Activated CD4-positive, alpha-beta memory T cell treated with anti-CD3 and anti-CD28 coated beads, Interleukin-2, amount 10 ng/mL, durations not matched to agents 7 days and 5 days (primary cell): ENCODE data around the gene NAV2. TPM values are rescaled to one million over a fixed set of nuclear protein-coding genes. Genes with fewer than 3 reads are reported as not detected.

Experiments used
- CTCF ChIA-PET: fragments of 350-600 bp; sonication (Branson Sonifier 250); formaldehyde crosslinking; loops from one replicate; lab custom pipeline; 2021; ENCODE audit warnings: antibody characterized with exemption, inconsistent platforms; lab: Charles Lee
- POLR2A ChIA-PET: fragments of 350-600 bp; sonication (Branson Sonifier 250); formaldehyde crosslinking; loops from one replicate; lab custom pipeline; 2021; ENCODE audit warnings: antibody characterized with exemption; lab: Charles Lee
- DNase-seq: peaks from one replicate; pipeline ENCODE4 v3.0.0-alpha.2; 2020
- H3K27ac Mint-ChIP-seq: one replicate; pipeline ENCODE4 v1.8.0; 2021; ENCODE audit warnings: mild to moderate bottlenecking, mixed read lengths
- H3K27me3 Mint-ChIP-seq: one replicate; pipeline ENCODE4 v1.8.0; 2021; ENCODE audit warnings: mixed read lengths
- H3K36me3 Mint-ChIP-seq: one replicate; pipeline ENCODE4 v1.8.0; 2021; ENCODE audit warnings: low read depth, mixed read lengths
- H3K4me1 Mint-ChIP-seq: one replicate; pipeline ENCODE4 v1.8.0; 2021; ENCODE audit warnings: mixed read lengths
- H3K4me3 Mint-ChIP-seq: one replicate; pipeline ENCODE4 v1.8.0; 2021; ENCODE audit warnings: mild to moderate bottlenecking, mixed read lengths
- H3K9me3 Mint-ChIP-seq: one replicate; pipeline ENCODE4 v1.8.0; 2021; ENCODE audit warnings: mixed read lengths
- total RNA-seq, 2 experiments: library from RNA; stranded (reverse); gene quantifications; one replicate each; pipeline ENCODE4 v1.2.3, GENCODE V29; 2021

NAV2 gene
- total RNA-seq, 2 experiments from 2014 or later: 0.53 to 0.70 TPM

GRCh38 chr11:19972651-19973050 is 260.0 kb downstream of the NAV2 start:
- peaks cover 35% of the 10 kb centered on the region for H3K27me3 Mint-ChIP-seq
- CTCF ChIA-PET: no interaction called here

GRCh38 chr11:19973136-19973635 is 260.5 kb downstream of the NAV2 start:
- CTCF ChIA-PET: no interaction called here
- peaks cover 5% of the 10 kb centered on the region for H3K4me1 Mint-ChIP-seq
- H3K27ac Mint-ChIP-seq: no peak overlapping the region
- POLR2A ChIA-PET: no interaction called here
- DNase-seq: no peak
- peaks cover 32% of the 10 kb centered on the region for H3K27me3 Mint-ChIP-seq
- H3K36me3 Mint-ChIP-seq: no peaks in the 10 kb centered on the region
- H3K4me3 Mint-ChIP-seq: no peak overlapping the region
- no peaks in the 10 kb centered on the region for H3K9me3 Mint-ChIP-seq

More at GRCh38 chr11:19972651-19973050, 260.0 kb downstream of the NAV2 start:
- Mint-ChIP-seq H3K4me3 (no peak overlapping the region), H3K27ac (no peak overlapping the region), H3K4me1 (peaks cover 5% of the 10 kb centered on the region), H3K9me3 (no peaks in the 10 kb centered on the region), H3K36me3 (no peaks in the 10 kb centered on the region)
- POLR2A ChIA-PET: interaction anchor here (0.8 kb wide), 1 partner anchor 36 kb away, joined by 3 read pairs; no protein-coding TSS in a partner anchor
- no peak for DNase-seq

DNA sequence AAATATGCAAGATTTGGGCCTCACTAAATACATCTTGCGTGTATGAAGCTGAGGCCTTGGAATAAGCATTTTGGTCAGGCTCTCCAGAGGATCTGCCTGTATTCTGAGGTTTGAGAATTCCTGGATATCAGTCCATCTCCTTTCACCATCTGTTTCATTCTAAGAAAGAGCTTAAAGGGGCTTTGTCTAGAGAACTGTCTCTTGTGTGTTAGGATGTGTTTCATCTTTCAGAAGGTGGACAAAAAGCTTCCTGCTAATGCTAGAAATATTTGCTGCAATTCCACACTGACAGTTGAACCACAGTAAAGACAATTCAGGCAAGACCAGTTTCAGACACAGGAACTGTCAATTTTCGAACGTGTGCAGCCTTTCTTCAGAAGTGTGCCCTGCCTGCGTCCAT is 262.2 kb downstream of the NAV2 start:
- Mint-ChIP-seq H3K4me1 (peaks cover 17% of the 10 kb centered on the region), H3K9me3 (no peaks in the 10 kb centered on the region)
- CTCF ChIA-PET: no interaction called here

DNA sequence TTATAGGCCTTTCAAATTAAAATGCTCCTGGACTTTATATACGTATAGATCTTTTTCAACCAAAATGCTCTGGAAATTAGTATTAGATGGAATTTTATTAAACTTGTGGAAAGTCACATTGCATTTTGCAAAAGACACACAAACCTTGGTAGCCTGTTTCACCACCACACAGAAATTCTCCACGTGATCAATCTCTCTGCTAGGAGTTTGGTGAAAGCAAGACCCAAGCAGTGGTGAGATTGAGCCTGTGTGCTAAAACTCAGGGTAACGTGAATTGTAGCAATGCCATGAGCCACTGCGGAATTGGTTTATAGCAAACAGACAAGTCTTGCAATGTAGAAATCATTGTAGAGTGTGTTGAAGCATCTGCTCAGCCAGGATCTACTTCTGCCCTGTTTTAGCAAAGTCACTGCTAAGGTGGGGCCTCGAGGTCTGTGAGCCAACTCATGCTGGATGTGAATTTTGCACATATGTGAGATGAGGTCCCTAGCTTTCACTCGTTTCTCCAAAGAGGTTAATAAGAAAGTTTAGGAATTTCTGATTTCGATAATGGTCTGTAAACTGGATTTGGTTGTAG is 262.9 kb downstream of the NAV2 start:
- H3K4me3 Mint-ChIP-seq: no peak overlapping the region
- POLR2A ChIA-PET: no interaction called here
- CTCF ChIA-PET: no interaction called here
- H3K27me3 Mint-ChIP-seq: peaks cover 28% of the 10 kb centered on the region
- no peak for DNase-seq
- peaks cover 17% of the 10 kb centered on the region for H3K4me1 Mint-ChIP-seq
- no peak overlapping the region for H3K27ac Mint-ChIP-seq
- H3K36me3 Mint-ChIP-seq: no peaks in the 10 kb centered on the region
- no peaks in the 10 kb centered on the region for H3K9me3 Mint-ChIP-seq

More for the DNA sequence above, 262.2 kb downstream of the NAV2 start:
- no peak overlapping the region for H3K27ac Mint-ChIP-seq
- no peaks in the 10 kb centered on the region for H3K36me3 Mint-ChIP-seq
- POLR2A ChIA-PET: no interaction called here
- no peak overlapping the region for H3K4me3 Mint-ChIP-seq
- no peak for DNase-seq
- peaks cover 28% of the 10 kb centered on the region for H3K27me3 Mint-ChIP-seq

- Mint-ChIP-seq H3K4me3 (no peak overlapping the region), H3K4me1 (peaks cover 12% of the 10 kb centered on the region), H3K9me3 (no peaks in the 10 kb centered on the region), H3K27me3 (peaks cover 21% of the 10 kb centered on the region), H3K36me3 (no peaks in the 10 kb centered on the region), H3K27ac (no peak overlapping the region)
- POLR2A ChIA-PET: no interaction called here
- CTCF ChIA-PET: no interaction called here
- no peak for DNase-seq
Observed at GRCh38 chr11:19976281-19976941, 263.8 kb downstream of the NAV2 start.

DNA sequence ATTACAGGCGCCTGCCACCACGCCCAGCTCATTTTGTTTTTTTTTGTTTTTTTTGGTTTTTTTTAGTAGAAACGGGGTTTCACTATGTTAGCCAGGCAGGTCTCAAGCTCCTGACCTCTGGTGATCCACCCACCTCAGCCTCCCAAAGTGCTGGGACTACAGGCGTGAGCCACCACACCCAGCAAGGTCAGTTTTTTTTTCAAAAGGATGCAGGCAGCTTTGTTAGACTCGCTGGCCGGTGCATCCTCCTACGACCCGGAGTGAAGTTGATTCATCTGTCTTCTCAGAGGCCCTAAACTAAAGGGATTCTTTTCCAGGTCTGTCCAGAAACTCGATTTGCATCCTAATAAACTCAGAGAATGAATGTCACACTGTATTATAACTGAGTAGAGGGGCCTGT is 265.3 kb downstream of the NAV2 start:
- no peak overlapping the region for H3K27ac Mint-ChIP-seq
- H3K9me3 Mint-ChIP-seq: no peaks in the 10 kb centered on the region
- H3K36me3 Mint-ChIP-seq: no peaks in the 10 kb centered on the region
- ChIA-PET CTCF (no interaction called here), POLR2A (no interaction called here)
- DNase-seq: no peak
- peaks cover 12% of the 10 kb centered on the region for H3K4me1 Mint-ChIP-seq
- H3K27me3 Mint-ChIP-seq: peaks cover 13% of the 10 kb centered on the region
- no peak overlapping the region for H3K4me3 Mint-ChIP-seq

DNA sequence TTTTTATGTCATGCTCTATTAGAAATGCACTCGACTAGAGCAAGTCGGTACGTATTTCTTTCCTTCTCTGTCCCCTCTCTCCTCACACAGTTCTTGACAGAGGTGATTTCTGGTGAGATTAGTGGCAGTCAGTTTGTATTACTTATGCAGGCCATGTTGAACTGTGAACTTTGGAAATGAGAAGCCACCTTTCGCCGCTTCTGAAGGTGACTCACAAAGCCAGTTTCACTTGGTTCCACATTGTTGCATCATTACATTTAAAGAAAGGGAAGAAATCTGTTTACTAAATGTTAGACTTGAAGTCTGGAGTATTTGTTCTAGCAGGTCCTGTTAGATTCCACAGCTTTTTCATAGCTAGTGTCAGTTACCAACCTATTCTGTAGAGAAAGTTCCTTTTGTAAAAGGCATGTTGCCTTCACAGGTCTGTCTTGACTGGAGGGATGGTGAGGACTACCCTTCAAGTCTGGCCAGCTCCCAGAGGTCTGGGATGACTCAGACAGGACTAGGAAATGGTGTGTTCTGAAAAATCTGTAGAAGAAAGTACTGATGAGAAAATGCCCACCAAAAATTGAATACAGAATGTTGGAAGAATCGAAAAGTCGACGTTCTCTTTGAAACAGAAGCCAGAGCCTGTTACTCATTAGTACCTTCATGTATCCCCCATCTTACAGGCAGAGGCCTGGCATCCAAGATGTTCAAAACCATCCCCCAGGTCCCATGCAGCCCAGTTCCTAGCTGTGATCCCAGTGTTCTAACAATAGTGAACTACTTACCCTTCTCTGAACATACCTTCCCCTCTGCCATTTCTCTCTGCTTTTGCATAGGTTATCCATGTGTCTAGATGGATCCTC is 266.3 kb downstream of the NAV2 start:
- Mint-ChIP-seq H3K4me1 (peaks cover 12% of the 10 kb centered on the region), H3K4me3 (no peak overlapping the region), H3K27me3 (peaks cover 16% of the 10 kb centered on the region), H3K36me3 (no peaks in the 10 kb centered on the region), H3K9me3 (no peaks in the 10 kb centered on the region), H3K27ac (no peak overlapping the region)
- ChIA-PET CTCF (interaction anchor here (1.0 kb wide), 1 partner anchor 149 kb away, joined by 3 read pairs; no protein-coding TSS in a partner anchor), POLR2A (no interaction called here)
- no peak for DNase-seq

GRCh38 chr11:19979519-19979845 is 266.8 kb downstream of the NAV2 start:
- Mint-ChIP-seq H3K9me3 (no peaks in the 10 kb centered on the region), H3K4me1 (peaks cover 12% of the 10 kb centered on the region), H3K27ac (no peak overlapping the region), H3K27me3 (peaks cover 16% of the 10 kb centered on the region), H3K36me3 (no peaks in the 10 kb centered on the region), H3K4me3 (no peak overlapping the region)
- ChIA-PET POLR2A (no interaction called here), CTCF (interaction anchor here (1.0 kb wide), 1 partner anchor 149 kb away, joined by 3 read pairs; no protein-coding TSS in a partner anchor)
- DNase-seq: no peak

GRCh38 chr11:19980388-19980787 is 267.8 kb downstream of the NAV2 start:
- CTCF ChIA-PET: interaction anchor here (0.9 kb wide), 1 partner anchor 43 kb away, joined by 3 read pairs; no protein-coding TSS in a partner anchor
- peaks cover 16% of the 10 kb centered on the region for H3K27me3 Mint-ChIP-seq
- no peaks in the 10 kb centered on the region for H3K9me3 Mint-ChIP-seq
- peaks cover 12% of the 10 kb centered on the region for H3K4me1 Mint-ChIP-seq
- H3K27ac Mint-ChIP-seq: no peak overlapping the region
- H3K36me3 Mint-ChIP-seq: no peaks in the 10 kb centered on the region
- no peak for DNase-seq
- H3K4me3 Mint-ChIP-seq: no peak overlapping the region
- POLR2A ChIA-PET: no interaction called here

DNA sequence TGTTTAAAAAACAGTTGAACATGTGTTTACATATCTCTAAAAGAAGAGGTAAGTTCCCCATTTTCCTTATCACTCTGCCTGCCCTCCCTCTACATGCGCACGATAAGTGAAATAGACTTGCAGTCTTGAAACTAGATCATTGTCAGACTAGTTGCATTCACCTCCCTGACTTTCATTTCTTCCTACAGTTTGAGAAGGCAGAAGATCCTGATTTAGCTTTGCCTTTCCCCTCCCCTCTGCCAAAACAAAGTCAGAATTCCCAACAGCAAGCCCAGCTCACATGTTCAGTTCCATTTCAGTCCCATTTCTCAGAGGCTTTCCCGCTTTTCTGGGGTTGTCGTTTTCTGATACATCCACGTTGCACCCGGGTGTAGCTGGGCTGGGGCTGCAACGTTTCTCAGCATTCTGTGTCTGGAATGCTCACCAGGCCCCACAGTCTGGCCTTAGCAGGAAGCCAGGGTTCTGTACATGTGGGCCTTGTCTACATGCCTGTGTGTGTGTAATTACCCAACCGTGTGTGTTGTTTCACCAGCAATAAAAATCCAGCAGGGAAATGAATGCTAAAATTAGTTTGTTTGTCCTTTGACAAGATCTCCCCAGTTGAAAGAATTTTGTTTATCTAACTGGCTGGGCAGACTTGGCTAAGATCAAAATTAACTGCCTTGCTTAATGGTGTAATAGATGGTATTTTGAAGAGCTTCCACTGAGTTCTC is 268.5 kb downstream of the NAV2 start:
- CTCF ChIA-PET: interaction anchor here (0.9 kb wide), 1 partner anchor 44 kb away, joined by 3 read pairs; no protein-coding TSS in a partner anchor
- no peak overlapping the region for H3K27ac Mint-ChIP-seq
- POLR2A ChIA-PET: no interaction called here

GRCh38 chr11:19982774-19983495 is 270.3 kb downstream of the NAV2 start:
- Mint-ChIP-seq H3K27ac (no peak overlapping the region), H3K36me3 (no peaks in the 10 kb centered on the region), H3K4me1 (peaks cover 12% of the 10 kb centered on the region), H3K9me3 (no peaks in the 10 kb centered on the region), H3K4me3 (no peak overlapping the region), H3K27me3 (peaks cover 4% of the 10 kb centered on the region)
- ChIA-PET POLR2A (no interaction called here), CTCF (no interaction called here)
- DNase-seq: no peak

More for the DNA sequence above, 268.5 kb downstream of the NAV2 start:
- H3K36me3 Mint-ChIP-seq: no peaks in the 10 kb centered on the region
- peaks cover 12% of the 10 kb centered on the region for H3K4me1 Mint-ChIP-seq
- no peak overlapping the region for H3K4me3 Mint-ChIP-seq
- no peak for DNase-seq
- H3K27me3 Mint-ChIP-seq: peaks cover 13% of the 10 kb centered on the region
- no peaks in the 10 kb centered on the region for H3K9me3 Mint-ChIP-seq

- ChIA-PET POLR2A (no interaction called here), CTCF (no interaction called here)
Observed at GRCh38 chr11:19984048-19984742, 271.6 kb downstream of the NAV2 start.

More at GRCh38 chr11:19984048-19984742, 271.6 kb downstream of the NAV2 start:
- H3K4me1 Mint-ChIP-seq: peaks cover 3% of the 10 kb centered on the region
- H3K27me3 Mint-ChIP-seq: peaks cover 9% of the 10 kb centered on the region
- DNase-seq: no peak
- no peak overlapping the region for H3K4me3 Mint-ChIP-seq
- H3K27ac Mint-ChIP-seq: no peak overlapping the region
- no peaks in the 10 kb centered on the region for H3K9me3 Mint-ChIP-seq
- H3K36me3 Mint-ChIP-seq: no peaks in the 10 kb centered on the region
